GM19438 (cell line): ENCODE results near the gene EFCAB5.

Experiments used
- ATAC-seq: cut with Tn5 transposase; IDR thresholded peaks from one replicate; pipeline ENCODE4 v1.9.1; 2021; ENCODE audit warnings: low read depth; ENCODE audit not compliant: unreplicated experiment

Gene EFCAB5

DNA sequence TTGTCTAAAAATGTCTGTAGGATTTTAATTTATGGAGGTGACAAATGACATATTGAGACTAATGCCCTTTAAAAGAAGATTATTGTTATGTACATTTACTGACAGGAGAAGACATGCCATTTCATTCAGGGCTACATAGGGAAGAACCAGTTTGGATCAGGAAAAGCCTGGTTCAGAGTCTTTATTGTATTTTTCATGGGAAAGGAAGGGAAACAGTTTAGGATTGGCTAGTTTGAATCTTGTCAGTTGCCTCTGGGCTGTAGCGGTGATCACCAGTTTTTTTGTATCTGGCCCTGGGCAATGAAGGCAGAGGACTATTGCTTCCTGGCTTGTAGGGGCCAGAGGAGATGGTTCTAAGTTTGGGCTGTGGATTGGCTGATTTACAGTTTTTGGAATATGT lies 206.9 kb downstream of the EFCAB5 start:
- no peak for ATAC-seq

- no peak for ATAC-seq
Measured at GRCh38 chr17:30151471-30151870, 210.0 kb downstream of the EFCAB5 start.

DNA sequence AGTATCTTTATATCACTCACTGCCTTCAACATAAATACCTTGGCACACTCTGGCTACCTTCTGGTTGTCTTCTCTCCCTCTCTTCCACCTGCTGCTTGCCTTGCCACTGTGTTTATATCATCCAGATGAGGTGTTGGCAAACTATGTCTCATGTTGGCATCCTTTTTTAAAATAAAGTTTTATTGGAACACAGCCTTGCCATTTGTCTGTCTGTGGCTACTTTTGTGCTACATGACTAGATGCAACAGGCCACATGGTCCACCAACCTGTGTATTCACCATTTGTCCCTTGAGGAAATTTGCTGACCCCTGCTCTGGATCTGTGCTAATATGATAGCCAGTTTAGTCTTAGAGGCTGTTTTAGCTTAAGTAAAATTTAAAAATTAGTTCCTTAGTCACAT lies 212.0 kb downstream of the EFCAB5 start:
- no peak for ATAC-seq

- no peak for ATAC-seq
Measured at GRCh38 chr17:30155389-30155788, 214.0 kb downstream of the EFCAB5 start.
